GM19455 (cell line): ENCODE data around the gene DCHS2.

Source experiments
- ATAC-seq: cut with Tn5 transposase; IDR thresholded peaks from one replicate; pipeline ENCODE4 v1.9.1; 2021; ENCODE audit not compliant: unreplicated experiment

The DCHS2 gene

DNA sequence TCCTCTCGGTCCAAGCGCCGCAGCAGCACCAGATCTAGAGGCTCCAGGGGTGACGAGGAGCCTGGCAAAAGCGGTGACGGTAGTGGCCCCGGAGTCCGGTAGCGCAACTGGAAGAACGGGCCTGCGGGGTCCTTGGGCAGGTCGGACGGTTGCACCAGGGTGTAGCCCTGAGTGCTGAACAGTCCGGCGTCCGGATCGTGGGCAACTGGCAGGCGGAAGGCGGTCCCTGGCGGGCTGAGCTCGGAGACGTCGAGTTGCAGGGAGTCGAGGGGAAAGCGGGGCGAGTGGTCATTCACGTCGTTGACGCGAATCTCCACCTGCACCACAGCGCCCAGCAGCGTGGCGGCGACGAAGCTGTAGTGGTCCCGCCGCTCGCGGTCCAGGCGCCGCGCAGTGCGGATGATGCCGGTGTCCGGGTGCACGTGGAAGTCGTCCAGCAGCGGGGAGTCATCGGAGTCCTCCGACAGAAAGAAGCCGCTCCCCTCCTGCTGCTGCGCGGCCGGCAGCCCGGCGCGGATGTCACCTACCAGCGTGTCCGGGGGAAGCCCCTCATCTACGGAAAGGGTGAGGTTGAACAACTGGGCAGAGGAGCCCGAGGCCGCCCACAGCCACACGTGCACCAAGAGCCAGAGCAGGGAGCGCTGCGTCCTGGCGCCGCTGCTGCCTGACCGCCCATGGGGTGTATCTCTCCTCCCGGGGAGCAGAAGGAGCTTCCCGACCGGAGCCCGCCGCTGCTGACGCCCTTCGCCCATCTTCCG lies 837 bp downstream of the DCHS2 start:
- no peak for ATAC-seq

DNA sequence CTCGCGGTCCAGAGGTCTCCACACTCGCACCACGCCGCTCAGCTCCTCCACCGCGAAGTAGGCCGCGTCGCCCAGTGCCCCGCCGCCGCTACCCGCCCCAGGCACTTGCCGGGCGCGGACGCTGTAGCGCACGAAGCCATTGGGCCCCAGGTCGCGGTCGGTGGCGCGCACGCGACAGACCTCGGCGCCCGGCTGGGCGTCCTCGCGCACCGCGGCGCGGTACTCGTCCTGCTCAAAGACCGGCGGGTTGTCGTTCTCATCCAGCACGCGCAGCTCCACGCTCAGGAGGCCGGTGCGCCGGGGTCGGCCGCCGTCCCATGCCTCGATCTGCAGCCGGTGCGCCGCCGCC lies 1.4 kb downstream of the DCHS2 start:
- no peak for ATAC-seq

DNA sequence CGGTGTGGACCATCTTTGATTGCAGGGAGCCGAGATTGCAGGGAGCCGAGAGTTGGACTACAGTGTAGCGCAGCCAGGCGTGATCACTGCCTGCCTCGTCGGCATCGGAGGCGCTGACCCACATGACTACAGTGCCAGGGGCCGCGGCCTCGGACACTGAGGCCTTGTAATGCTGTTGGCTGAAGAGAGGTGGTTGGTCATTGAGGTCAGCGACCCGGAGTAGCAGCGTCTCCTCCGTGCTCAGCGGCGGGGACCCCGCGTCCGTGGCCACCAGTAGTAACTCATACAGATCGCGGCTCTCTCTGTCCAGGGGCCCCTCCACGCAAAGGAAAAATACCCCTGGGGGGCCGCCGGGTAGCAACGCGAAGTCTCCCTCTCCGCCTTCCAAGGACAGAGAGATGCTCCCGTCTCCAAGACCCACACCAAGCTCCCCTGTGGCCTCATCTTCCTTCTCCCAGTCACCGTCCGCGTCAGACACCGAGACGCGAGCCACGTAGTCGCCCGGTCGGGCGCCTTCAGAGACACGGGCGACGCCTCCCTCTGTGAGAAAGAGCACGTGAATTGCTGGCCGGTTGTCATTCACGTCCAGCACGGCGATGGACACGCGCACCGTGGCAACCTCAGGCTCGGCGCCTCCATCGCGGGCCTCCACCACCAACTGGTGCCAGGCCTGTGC lies 1.9 kb downstream of the DCHS2 start:
- ATAC-seq, result no peak

DNA sequence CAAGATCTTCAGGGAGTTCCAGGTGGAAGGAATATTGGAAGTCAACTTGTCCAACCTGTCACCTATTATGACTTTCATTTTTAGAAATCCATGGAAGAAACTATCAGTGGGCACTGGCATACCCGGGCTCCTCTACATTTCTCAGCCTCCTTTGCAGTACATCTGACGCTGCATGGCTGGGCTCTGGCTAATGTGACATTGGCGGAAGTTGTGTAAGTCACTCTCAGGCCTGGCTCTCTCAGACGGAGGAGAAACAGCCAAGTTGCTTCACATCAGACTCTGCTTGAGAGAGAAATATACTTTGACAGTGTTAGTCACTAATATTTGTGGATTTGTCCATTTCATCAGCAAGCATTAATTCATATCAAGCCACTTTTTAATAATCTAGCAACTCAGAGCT lies 4.5 kb downstream of the DCHS2 start:
- no peak for ATAC-seq

DNA sequence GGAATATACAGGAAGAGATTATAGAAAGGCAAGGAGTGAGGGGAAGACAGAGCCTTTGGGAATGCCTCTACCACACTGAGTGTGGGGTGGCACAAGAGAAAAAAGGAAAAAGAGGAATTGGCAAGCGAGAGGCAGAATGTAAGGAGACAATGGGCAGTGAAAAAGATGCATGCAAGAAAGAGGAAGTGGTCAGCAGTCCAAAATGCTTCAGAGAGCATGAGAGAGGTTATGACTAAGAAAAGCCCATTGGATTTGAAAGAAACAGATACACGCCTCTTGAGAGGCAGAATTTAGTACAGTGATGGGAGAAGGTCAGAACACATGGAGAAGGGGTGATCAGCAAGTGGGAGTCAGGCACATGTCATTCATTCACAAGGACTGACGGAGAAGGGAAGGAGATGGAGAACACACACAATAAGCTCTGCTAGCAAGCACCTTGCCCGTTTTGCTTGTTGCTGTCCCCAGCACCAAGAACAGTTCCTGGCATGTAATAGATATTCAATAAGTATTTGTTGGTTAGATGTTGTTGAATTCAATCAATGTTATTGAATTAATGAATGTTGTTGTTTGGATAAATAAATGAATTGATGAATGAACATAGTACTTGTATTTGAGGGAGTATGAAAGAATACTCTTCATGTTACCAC lies 6.3 kb downstream of the DCHS2 start:
- ATAC-seq, result peak; percentile 92

DNA sequence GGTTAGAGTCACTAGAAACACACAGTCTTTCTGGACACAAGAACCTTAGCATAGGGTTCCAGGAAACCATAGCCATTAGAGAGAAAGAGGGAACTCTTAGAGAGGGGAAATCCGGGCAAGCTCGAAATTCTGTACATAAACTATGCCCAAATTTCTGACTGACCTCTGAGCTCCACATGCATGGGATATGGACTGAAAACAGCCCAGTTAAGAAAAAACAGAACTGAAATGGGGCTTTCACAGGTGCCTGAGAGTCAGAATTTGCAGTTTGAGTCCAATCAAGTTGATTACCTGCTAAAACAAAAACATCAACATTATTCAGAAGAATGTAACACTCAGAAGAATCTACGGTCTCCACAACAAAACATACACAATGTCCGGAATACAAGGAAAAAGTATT lies 13.1 kb downstream of the DCHS2 start:
- ATAC-seq, result no peak

DNA sequence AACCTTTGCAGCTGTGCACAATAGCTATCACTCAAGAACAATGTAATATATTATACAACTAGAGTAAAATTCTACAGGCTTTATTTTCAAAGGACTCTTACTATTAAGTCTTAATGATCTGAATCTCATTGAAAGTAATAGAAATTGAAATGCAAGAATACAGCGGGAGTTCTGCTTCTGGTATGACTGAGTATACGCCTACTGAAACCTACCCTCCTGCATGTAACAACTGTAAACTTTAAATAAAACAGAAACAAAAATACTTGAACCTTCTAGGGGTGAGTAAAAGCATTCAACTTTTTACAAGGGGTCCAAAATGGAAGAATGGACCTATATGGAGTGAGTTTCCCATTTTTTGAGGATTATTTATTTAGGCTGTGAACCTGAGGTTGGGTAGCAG lies 13.5 kb downstream of the DCHS2 start:
- peak; percentile 88 for ATAC-seq

DNA sequence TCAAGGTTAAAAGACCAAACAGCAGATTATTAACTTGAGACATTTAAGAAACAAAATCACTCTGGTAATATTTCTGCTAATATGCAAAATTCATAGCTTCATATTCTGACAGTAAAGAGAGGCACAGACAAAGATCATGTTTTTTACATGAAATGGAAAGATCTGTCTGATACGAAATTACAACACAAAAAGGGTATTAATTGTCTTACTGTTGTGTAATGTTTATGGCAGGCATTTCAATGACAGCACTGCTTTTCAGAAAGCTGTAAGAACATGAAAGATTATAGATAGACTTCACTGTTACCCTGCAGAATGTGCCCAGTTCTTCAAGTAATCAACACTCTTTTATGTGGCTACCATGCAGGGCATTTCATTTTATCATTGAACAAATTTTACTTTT lies 15.4 kb downstream of the DCHS2 start:
- ATAC-seq, result no peak

DNA sequence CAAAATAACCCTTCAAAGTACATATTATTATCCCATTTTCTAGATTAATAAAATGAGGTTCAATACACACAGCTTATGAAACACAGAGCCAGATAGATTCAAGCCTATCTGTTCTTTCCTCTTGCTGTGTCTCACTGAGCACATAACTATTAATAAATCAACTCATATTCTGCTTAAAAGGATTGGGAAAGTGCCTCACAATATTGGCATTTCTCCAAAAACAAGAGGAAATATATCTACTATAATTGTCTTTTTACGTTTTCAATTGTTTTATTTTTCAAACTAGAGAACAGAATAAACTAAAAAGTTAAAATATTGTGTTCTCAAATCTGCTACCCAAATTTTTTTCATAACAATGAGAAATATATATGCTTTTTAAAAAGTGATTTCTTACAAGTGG lies 15.8 kb downstream of the DCHS2 start:
- no peak for ATAC-seq

DNA sequence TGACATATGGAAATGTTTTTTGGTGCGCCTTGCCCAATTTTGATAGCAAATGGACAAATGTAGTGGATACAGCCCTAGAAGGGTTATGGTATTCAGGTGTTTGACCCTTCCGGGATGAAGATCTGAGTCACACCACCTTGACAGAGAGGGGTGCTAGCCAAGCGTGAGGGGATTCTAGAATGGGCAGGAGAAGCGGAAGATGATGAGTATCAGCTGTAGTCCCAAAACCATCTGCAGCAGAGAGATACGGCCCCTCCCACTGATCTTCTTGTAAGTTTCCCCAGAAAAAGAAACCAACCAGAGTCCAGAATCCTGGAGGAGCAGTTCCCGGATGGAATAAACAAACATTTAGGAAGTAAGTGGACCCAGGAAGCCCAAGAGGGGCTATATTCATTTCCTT lies 18.1 kb downstream of the DCHS2 start:
- ATAC-seq, result no peak

DNA sequence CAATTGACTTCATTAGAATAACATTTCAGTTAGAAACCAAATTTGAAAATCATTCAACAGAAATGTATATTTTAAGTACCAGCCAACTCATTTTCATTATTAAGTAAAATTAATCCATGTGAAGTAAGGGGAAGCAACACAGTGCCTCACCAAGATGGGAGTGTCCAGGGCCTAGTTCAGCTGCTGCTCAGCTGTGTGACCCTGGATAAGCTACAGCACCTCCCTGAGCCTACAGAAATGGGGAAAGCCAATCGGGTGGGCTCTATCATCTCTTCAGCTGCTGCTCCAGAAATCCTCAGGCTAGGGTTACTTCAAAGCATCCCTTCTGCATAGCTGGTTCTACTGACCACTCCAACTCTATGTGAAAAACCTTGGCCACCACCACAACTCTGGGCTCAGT lies 18.7 kb downstream of the DCHS2 start:
- ATAC-seq, result no peak

DNA sequence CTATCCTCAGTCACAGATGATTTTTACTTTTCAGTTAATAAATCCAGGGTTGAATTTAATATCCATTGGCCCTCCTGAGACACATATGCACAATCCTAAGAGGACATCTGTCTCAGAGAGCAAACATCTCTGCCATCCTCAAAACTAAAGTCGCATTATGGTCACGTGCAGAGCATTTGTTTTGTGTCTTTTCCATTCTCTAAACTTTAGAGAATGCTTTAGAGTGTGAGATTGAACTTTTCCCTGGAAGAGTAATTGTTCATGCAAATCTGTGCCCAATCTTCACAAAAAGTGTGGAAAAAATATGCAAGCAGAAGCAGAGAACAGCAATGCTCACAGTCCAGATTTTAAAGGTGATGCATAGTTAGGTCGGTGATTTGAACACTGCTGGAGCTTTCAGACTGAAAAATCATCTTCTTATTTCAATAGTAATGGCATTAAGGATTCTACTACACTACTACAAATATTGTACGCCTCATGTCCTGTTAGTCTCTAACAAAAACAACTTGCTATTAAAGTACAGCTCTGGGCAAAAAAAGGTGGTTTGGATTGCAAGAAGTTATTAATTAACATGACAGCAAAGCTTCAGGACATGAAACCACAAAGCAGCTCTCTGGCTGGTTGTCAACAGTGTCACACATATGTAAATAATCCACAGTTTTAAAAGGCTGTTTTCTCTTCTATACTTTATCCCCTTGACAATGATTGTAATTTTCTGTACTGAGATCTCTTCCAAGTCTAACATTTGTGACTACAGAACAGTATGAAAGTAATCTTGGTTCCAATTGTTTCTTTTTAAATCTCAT lies 19.9 kb downstream of the DCHS2 start:
- ATAC-seq, result no peak

DNA sequence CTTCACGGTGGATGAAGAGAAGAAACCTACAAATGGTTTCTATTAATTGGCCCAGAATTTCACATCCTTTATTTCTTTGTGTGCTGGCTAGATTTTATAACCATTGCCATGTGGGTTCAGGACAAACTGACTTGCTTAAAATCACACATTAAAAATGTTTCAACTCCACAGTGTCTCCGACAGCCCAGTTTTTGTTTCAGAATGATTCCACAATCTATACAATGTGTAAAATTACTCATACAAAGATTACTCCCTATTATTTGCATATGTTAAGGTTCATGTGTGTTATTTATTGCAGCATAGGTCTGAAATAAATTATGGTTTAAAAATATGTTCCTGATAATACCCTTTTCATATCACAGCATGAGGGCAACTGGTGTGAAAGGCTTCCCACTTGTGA lies 20.6 kb downstream of the DCHS2 start:
- ATAC-seq, result peak; percentile 83

DNA sequence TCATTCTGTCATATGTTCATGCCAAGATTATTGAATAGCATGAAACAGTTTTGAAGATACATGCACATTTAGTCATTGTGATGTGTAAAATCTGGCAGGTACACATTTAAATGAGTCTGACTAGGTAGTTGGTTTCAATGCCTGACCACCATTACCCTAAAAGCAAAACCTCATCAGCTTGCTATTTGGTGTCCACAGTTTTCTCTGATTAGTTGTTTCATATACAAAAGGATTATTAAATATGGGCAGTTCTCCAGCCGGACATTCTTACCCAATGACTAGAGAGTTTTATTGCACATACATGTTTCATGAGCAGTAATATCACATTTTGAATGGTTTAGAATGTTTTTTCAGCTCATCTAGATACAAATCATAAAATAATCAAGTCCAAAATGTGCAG lies 23.7 kb downstream of the DCHS2 start:
- ATAC-seq, result no peak

DNA sequence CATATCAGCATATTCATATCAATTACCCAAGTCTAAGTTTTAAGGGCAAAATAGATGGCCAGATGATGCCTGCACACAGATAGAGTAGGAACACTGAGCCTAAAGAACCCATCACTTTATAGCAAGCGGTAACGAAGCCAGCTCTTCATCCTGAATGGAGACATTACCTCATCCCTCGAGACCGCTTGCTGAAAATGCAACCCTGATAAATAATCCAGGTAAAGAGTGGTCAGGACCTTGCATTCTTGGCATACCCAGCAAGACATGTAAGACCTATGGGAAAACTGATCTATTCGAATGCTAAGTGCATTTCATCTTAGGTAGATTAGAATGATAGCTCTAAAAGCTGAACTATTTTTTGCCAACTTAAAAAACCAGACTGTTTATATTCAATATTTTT lies 25.3 kb downstream of the DCHS2 start:
- ATAC-seq, result no peak

DNA sequence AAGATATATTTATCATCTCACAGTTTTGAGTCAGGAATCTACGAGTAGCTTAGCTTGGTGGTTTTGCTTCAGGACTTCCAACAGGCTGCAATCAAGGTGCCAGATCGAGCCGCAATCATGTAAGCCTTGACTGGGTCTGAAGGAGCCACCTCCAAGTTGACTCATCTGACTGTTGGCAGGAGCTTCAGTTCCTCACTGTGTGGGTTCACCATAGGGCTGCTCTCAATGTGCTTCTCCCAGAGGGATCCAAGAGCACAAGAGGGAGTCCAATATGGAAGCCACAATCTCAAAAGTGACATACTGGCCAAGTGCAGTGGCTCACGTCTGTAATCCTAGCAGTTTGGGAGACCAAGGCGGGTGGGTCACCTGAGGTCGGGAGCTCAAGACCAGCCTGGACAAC lies 26.5 kb downstream of the DCHS2 start:
- no peak for ATAC-seq

DNA sequence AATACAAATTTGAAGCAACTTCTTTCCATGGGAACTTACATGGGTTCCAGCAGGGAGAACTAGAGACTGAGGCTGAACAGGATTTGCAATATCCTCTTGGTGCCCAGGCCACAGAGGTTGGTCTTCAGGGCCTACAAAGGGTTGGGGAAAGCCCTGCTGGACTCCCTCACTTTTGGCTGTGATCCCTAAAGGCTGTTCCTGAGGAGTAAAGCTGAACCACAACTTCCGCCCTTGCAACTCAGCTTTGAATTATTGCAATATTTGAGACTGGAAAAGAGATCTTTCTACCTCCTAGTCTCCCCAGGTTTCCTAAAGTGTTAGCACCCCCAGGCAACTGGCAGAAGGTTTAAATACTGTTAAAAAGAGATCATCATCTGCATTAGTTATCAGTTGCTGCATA lies 26.9 kb downstream of the DCHS2 start:
- ATAC-seq, result no peak

DNA sequence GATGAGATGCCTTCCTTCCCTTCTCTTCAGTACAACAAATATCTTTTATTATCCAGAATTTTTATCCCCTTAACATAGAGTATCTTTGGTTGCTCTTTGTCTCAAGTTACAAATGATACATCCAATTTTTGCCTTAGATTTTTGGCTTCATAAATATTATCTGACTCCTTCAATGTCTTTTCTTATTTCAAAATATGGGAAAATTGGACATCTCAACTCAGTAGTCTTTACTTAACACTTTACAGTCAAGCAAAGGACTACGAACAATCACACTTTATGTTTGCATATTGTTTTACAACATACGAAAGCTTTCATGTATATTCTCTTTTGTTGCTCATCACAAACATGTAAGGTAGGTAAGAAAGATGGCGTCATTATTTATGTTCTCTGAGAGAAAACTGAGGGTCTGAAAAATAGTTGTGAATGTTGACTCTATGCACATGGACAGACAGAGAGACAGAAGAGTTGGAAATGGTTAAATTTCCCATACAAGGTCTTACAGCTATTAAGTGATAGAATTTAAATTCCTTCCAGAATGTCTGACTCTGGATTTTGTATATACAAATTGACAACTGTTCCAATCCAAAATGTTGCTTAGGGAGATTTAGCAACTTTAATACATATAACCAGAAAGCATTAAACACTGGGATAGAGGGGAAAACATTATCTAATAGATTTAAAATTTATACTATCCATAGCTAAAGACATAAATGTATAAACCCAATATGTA lies 29.4 kb downstream of the DCHS2 start:
- ATAC-seq, result no peak

DNA sequence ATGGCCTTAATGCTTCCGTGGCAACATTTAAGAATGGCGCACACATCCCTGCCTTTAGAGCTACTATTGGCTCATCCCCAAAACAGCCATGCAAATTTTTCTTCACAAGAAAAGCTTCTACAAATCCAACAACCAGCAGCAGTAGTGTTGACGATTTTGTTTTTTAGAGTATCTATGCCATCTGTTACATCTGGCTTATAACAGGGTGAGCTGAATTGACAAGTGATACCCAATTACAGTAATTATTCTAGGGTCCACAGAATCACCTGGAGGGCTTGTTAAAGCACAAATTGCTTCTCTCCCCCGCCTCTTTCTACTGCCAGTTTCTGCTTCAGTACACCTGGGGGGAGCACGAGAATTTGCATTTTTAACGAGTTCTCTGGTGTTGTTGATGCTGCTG lies 34.1 kb downstream of the DCHS2 start:
- no peak for ATAC-seq

DNA sequence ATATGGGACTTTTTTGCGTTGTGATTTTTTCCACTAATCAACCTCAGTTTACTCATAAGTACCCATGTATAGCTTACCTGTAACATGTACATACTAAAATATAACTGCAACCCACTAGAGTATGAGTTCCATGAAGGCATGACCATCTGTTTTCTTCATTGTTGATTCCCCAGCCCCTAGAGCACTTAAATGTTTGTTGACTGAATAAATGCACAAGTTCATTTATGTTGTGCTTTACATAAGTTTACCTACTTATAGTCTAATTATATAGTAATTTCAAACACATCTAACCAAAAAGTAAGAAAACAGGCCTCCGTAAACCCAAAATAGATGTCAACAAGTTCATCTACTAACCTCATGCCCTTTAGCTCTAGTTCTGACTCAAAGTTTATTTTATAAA lies 34.7 kb downstream of the DCHS2 start:
- ATAC-seq, result no peak

DNA sequence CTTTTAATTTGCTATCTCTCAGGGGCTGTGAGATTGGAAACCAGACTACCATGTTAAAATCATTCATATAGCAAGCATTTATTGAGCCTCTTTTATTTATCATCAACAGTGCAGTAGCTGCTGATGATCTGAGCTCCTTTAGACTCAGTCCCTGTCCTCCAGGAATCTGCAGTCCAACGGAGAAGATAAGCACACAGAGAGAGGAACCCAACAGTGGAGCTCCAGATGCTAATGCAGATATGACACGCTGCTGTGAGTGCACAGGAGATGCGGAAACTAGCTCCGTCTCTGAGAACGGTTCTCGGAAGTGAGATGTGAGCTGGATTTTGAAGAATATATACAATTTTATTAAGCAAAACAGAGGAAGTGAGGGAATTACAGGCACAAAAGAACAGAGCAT lies 35.4 kb downstream of the DCHS2 start:
- ATAC-seq, result no peak
